Choroid plexus epithelial cell (primary cell): ENCODE data around the gene USP3.

ENCODE experiments used
- DNase-seq: peaks from one replicate; pipeline ENCODE4 v3.0.0-alpha.2; 2010; ENCODE audit warnings: low read depth
- H3K4me3 ChIP-seq: 2 replicates; pipeline ENCODE4 v1.5.1; 2011; ENCODE audit warnings: low read depth, mild to moderate bottlenecking, control low read depth, low read length, moderate library complexity
- CTCF ChIP-seq: conservative IDR thresholded peaks from 2 replicates; pipeline ENCODE4 v1.5.1; 2011; ENCODE audit warnings: low read depth, mild to moderate bottlenecking, control low read depth, inconsistent platforms, low read length, moderate library complexity

USP3 gene

DNA sequence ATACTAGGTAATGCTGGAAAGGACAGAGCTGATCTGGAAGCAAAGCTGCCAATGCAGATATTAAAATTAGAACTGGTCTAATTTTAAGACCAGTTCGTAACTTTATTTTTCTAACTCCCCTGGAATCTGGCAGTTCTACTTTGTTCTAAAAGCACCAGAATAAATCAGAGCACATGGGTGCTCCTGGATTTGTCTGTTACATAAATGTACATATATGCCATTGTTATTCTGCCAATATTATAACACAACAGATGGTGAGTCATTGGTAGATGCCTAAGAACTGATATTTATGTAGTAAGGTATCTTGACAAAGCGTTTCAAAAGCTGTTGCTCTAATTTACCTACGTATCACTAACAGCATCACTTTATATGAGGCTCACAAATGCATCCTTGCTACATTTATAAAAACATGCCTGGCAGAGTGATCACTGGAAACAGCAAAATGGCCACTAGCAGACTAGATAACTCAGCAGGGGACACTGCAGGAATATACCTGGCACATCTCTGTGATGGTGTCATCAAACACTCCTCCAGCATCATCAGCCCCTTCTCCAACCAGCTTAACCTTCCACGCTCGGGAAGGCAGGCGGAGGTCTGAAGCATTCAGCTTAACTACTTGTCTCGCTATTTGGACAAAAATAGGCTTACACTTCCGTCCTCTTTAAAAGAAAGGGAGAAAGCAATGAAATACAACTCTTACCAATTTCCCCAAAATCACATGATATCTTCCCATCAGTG lies 119.0 kb downstream of the USP3 start:
- no peak for DNase-seq
- no peak for TF ChIP-seq CTCF
- no peak overlapping the region for H3K4me3 ChIP-seq

DNA sequence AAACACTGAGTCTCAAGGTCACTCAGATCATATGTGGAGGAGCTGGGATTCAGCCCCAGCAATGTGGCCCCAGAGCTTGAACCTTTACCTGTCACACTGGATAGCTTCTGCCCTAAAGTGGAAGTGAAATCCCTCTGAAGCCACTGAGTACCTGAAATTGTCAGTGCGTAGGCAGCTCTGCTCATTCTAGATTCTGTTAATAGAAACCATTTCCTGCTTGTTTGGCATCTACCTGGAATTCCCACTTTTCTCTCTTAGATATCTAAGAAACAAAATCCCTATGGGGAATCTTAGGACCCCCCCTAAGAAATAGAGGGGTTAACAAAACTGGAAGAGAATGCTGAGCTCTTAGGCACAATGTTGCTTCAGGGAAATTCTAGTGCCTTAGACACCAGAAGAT lies 122.6 kb downstream of the USP3 start:
- H3K4me3 ChIP-seq, result no peak overlapping the region
- no peak for TF ChIP-seq CTCF
- DNase-seq, result no peak

DNA sequence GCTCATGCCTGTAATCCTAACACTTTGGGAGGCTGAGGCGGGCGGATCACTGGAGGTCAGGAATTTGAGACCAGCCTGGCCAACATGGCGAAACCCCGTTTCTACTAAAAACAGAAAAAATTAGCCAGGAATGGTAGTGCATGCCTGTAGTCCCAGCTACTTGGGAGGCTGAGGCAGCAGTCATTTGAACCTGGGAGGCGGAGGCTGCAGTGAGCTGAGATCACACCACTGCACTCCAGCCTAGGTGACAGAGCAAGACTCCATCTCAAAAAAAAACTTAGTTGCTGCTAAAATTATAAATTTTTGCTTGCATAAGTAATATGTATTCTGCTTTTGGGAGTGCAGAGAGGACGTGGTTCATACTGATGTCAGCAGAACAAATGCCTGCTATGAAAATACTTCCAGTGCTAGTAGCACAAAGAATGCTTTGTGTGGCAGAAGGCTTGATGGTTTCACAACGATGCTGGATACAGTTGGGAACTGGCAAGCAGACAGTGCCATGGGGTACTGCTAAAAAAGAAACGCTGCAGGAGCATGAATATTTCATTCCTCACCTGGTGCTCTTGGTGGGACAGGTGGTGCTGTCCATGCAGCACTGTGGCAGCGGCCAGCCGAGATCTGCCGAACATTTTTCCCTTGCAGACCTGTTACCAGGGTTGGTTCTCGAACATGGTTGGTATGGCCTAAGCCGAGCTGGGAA lies 123.9 kb downstream of the USP3 start:
- H3K4me3 ChIP-seq, result no peak overlapping the region
- TF ChIP-seq CTCF, result no peak
- DNase-seq, result no peak

- no peak overlapping the region for H3K4me3 ChIP-seq
- no peak for DNase-seq
- no peak for TF ChIP-seq CTCF
These were observed 125.8 kb downstream of the USP3 start for GRCh38 chr15:63630036-63630751.

DNA sequence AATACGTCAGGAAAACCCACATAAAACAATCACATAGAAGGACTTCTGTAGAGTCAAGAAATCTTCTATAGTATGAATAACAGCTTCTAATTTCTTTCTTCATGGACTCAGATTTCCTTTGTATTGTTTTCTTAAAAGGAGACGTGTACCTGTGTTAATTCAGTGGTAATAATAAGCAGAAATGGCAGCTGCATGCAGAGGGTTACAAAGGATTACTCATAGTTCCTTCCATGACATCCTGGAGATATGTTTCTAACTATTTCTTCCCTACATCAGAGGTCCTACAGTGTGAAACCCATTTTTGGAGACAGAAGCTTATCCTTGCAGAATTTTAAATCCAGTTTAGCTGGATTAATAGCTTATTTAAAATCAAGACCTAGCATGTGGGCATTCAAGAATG lies 128.9 kb downstream of the USP3 start:
- H3K4me3 ChIP-seq, result no peak overlapping the region
- no peak for TF ChIP-seq CTCF
- DNase-seq, result no peak

- no peak for TF ChIP-seq CTCF
- no peak overlapping the region for H3K4me3 ChIP-seq
- no peak for DNase-seq
These were observed 129.8 kb downstream of the USP3 start for GRCh38 chr15:63634154-63634553.
